Measurements from ENCODE around the gene TBCD.
"Not testable (repeated sequence)": the region's sequence is repeated elsewhere in the genome, so short reads cannot be mapped to it uniquely, and the experiment has no call there.

TBCD gene

GRCh38 chr17:82959242-82959930 lies 207.5 kb downstream of the TBCD start:
- no peak for DNase-seq (ENCODE audit: low spot score)
- Mint-ChIP-seq H3K27ac (no peak overlapping the region), H3K9me3 (peaks cover 9% of the 10 kb centered on the region), H3K4me1 (ENCODE audit: low read depth) (peaks cover 6% of the 10 kb centered on the region), H3K36me3 (ENCODE audit: low read depth) (peaks cover 26% of the 10 kb centered on the region), H3K27me3 (ENCODE audit: low read depth) (no peaks in the 10 kb centered on the region), H3K4me3 (no peak overlapping the region)

GRCh38 chr17:82959990-82960418 lies 208.1 kb downstream of the TBCD start:
- Mint-ChIP-seq H3K36me3 (ENCODE audit: low read depth) (peaks cover 20% of the 10 kb centered on the region), H3K4me3 (no peak overlapping the region), H3K27ac (no peak overlapping the region), H3K9me3 (peaks cover 3% of the 10 kb centered on the region), H3K4me1 (ENCODE audit: low read depth) (peaks cover 6% of the 10 kb centered on the region), H3K27me3 (ENCODE audit: low read depth) (no peaks in the 10 kb centered on the region)
- DNase-seq (ENCODE audit: low spot score) = no peak

- no peak for DNase-seq (ENCODE audit: low spot score)
- Mint-ChIP-seq H3K27ac (no peak overlapping the region), H3K9me3 (no peaks in the 10 kb centered on the region), H3K36me3 (ENCODE audit: low read depth) (peaks cover 13% of the 10 kb centered on the region), H3K4me1 (ENCODE audit: low read depth) (peaks cover 6% of the 10 kb centered on the region), H3K27me3 (ENCODE audit: low read depth) (no peaks in the 10 kb centered on the region), H3K4me3 (no peak overlapping the region)
Observed at GRCh38 chr17:82960419-82961271, 208.8 kb downstream of the TBCD start.

- peaks cover 7% of the 10 kb centered on the region for H3K36me3 Mint-ChIP-seq (ENCODE audit: low read depth)
Observed at GRCh38 chr17:82961366-82962162, 209.7 kb downstream of the TBCD start.

GRCh38 chr17:82962163-82962720 lies 210.4 kb downstream of the TBCD start:
- Mint-ChIP-seq H3K4me3 (no peak overlapping the region), H3K4me1 (ENCODE audit: low read depth) (peaks cover 6% of the 10 kb centered on the region), H3K27ac (no peak overlapping the region), H3K9me3 (no peaks in the 10 kb centered on the region), H3K36me3 (ENCODE audit: low read depth) (peaks cover 7% of the 10 kb centered on the region), H3K27me3 (ENCODE audit: low read depth) (no peaks in the 10 kb centered on the region)
- DNase-seq (ENCODE audit: low spot score) = no peak

More at GRCh38 chr17:82961366-82962162, 209.7 kb downstream of the TBCD start:
- Mint-ChIP-seq H3K9me3 (no peaks in the 10 kb centered on the region), H3K27ac (no peak overlapping the region), H3K27me3 (ENCODE audit: low read depth) (no peaks in the 10 kb centered on the region), H3K4me3 (no peak overlapping the region), H3K4me1 (ENCODE audit: low read depth) (peaks cover 6% of the 10 kb centered on the region)
- no peak for DNase-seq (ENCODE audit: low spot score)

- peaks cover 6% of the 10 kb centered on the region for H3K4me1 Mint-ChIP-seq (ENCODE audit: low read depth)
- H3K27me3 Mint-ChIP-seq (ENCODE audit: low read depth) = no peaks in the 10 kb centered on the region
- DNase-seq (ENCODE audit: low spot score) = peak; percentile 22
- H3K36me3 Mint-ChIP-seq (ENCODE audit: low read depth) = peaks cover 7% of the 10 kb centered on the region
- H3K4me3 Mint-ChIP-seq = peak overlapping the region; percentile 48
- H3K27ac Mint-ChIP-seq = no peak overlapping the region
- no peaks in the 10 kb centered on the region for H3K9me3 Mint-ChIP-seq
Observed at GRCh38 chr17:82963104-82963950, 211.5 kb downstream of the TBCD start.

- H3K4me3 Mint-ChIP-seq; DNase-seq (ENCODE audit: low spot score); H3K27ac Mint-ChIP-seq; H3K9me3 Mint-ChIP-seq; H3K36me3 Mint-ChIP-seq (ENCODE audit: low read depth); H3K27me3 Mint-ChIP-seq (ENCODE audit: low read depth); H3K4me1 Mint-ChIP-seq (ENCODE audit: low read depth): not testable (repeated sequence)
Observed at GRCh38 chr17:82964451-82964850, 212.6 kb downstream of the TBCD start.

- no peak overlapping the region for H3K4me3 Mint-ChIP-seq
- H3K4me1 Mint-ChIP-seq (ENCODE audit: low read depth) = peaks cover 6% of the 10 kb centered on the region
- H3K27ac Mint-ChIP-seq = no peak overlapping the region
- no peaks in the 10 kb centered on the region for H3K27me3 Mint-ChIP-seq (ENCODE audit: low read depth)
- H3K9me3 Mint-ChIP-seq = no peaks in the 10 kb centered on the region
- DNase-seq (ENCODE audit: low spot score) = no peak
- no peaks in the 10 kb centered on the region for H3K36me3 Mint-ChIP-seq (ENCODE audit: low read depth)
Observed at GRCh38 chr17:82964851-82965341, 213.0 kb downstream of the TBCD start.

- H3K27ac Mint-ChIP-seq = no peak overlapping the region
- H3K27me3 Mint-ChIP-seq (ENCODE audit: low read depth) = no peaks in the 10 kb centered on the region
- H3K4me1 Mint-ChIP-seq (ENCODE audit: low read depth) = peaks cover 6% of the 10 kb centered on the region
- no peak overlapping the region for H3K4me3 Mint-ChIP-seq
- DNase-seq (ENCODE audit: low spot score) = no peak
- H3K36me3 Mint-ChIP-seq (ENCODE audit: low read depth) = no peaks in the 10 kb centered on the region
- no peaks in the 10 kb centered on the region for H3K9me3 Mint-ChIP-seq
Observed at GRCh38 chr17:82965371-82965770, 213.5 kb downstream of the TBCD start.

- DNase-seq (ENCODE audit: low spot score) = no peak
- Mint-ChIP-seq H3K4me3 (no peak overlapping the region), H3K4me1 (ENCODE audit: low read depth) (peaks cover 8% of the 10 kb centered on the region), H3K27me3 (ENCODE audit: low read depth) (no peaks in the 10 kb centered on the region), H3K9me3 (no peaks in the 10 kb centered on the region), H3K27ac (no peak overlapping the region), H3K36me3 (ENCODE audit: low read depth) (no peaks in the 10 kb centered on the region)
Observed at GRCh38 chr17:82966415-82966814, 214.6 kb downstream of the TBCD start.

GRCh38 chr17:82967268-82968032 lies 215.6 kb downstream of the TBCD start:
- H3K4me3 Mint-ChIP-seq = no peak overlapping the region

GRCh38 chr17:82968033-82968841 lies 216.4 kb downstream of the TBCD start:
- H3K27me3 Mint-ChIP-seq (ENCODE audit: low read depth); H3K9me3 Mint-ChIP-seq; DNase-seq (ENCODE audit: low spot score); H3K27ac Mint-ChIP-seq; H3K4me3 Mint-ChIP-seq; H3K4me1 Mint-ChIP-seq (ENCODE audit: low read depth); H3K36me3 Mint-ChIP-seq (ENCODE audit: low read depth): not testable (repeated sequence)

More at GRCh38 chr17:82967268-82968032, 215.6 kb downstream of the TBCD start:
- H3K27me3 Mint-ChIP-seq (ENCODE audit: low read depth) = no peaks in the 10 kb centered on the region
- H3K4me1 Mint-ChIP-seq (ENCODE audit: low read depth) = peaks cover 8% of the 10 kb centered on the region
- H3K36me3 Mint-ChIP-seq (ENCODE audit: low read depth) = no peaks in the 10 kb centered on the region
- no peak for DNase-seq (ENCODE audit: low spot score)
- no peaks in the 10 kb centered on the region for H3K9me3 Mint-ChIP-seq
- no peak overlapping the region for H3K27ac Mint-ChIP-seq
